ENCODE results near the gene CYP39A1.

The CYP39A1 gene

GRCh38 chr6:46652603-46653438 is at the start of gene CYP39A1, which contains the start of gene SLC25A27:
CYP39A1 (minus strand) TSS chr6:46652818; CDS start chr6:46652582, 236 bp downstream.
SLC25A27 (plus strand) TSS chr6:46652975; CDS start chr6:46653193, 218 bp downstream.
- peak; percentile 62 for DNase-seq (ENCODE audit: low spot score)

GRCh38 chr6:46699970-46700369 is 47.4 kb upstream of the CYP39A1 start:
- no peak for DNase-seq (ENCODE audit: low spot score)

GRCh38 chr6:46690911-46691451 is 38.4 kb upstream of the CYP39A1 start:
- no peak for DNase-seq (ENCODE audit: low spot score)

- DNase-seq (ENCODE audit: low spot score): no peak
These were observed 37.6 kb upstream of the CYP39A1 start for GRCh38 chr6:46690141-46690755.

- no peak for DNase-seq (ENCODE audit: low spot score)
These were observed 37.0 kb upstream of the CYP39A1 start for GRCh38 chr6:46689657-46690056.

GRCh38 chr6:46688966-46689335 is 36.3 kb upstream of the CYP39A1 start:
- DNase-seq (ENCODE audit: low spot score): no peak

- DNase-seq (ENCODE audit: low spot score): no peak
These were observed 35.7 kb upstream of the CYP39A1 start for GRCh38 chr6:46688117-46688965.

GRCh38 chr6:46687619-46688097 is 35.0 kb upstream of the CYP39A1 start, which contains the start of gene TDRD6:
TDRD6 (plus strand) TSS chr6:46687885; CDS start chr6:46688129, 244 bp downstream.
- no peak for DNase-seq (ENCODE audit: low spot score)

GRCh38 chr6:46684771-46685170 is 32.2 kb upstream of the CYP39A1 start:
- DNase-seq (ENCODE audit: low spot score): no peak

- no peak for DNase-seq (ENCODE audit: low spot score)
These were observed 24.7 kb upstream of the CYP39A1 start for GRCh38 chr6:46677314-46677654.

- no peak for DNase-seq (ENCODE audit: low spot score)
These were observed 24.1 kb upstream of the CYP39A1 start for GRCh38 chr6:46676604-46677313.

- no peak for DNase-seq (ENCODE audit: low spot score)
These were observed 21.8 kb upstream of the CYP39A1 start for GRCh38 chr6:46674410-46674809.

GRCh38 chr6:46667377-46667776 is 14.8 kb upstream of the CYP39A1 start:
- DNase-seq (ENCODE audit: low spot score): no peak

- no peak for DNase-seq (ENCODE audit: low spot score)
These were observed 8.9 kb upstream of the CYP39A1 start for GRCh38 chr6:46661483-46661882.

- DNase-seq (ENCODE audit: low spot score): no peak
These were observed 5.0 kb upstream of the CYP39A1 start for GRCh38 chr6:46657642-46658041.

GRCh38 chr6:46655803-46656202 is 3.2 kb upstream of the CYP39A1 start:
- no peak for DNase-seq (ENCODE audit: low spot score)

GRCh38 chr6:46653439-46654195 is 999 bp upstream of the CYP39A1 start:
- no peak for DNase-seq (ENCODE audit: low spot score)

- DNase-seq (ENCODE audit: low spot score): no peak
These were observed 401 bp downstream of the CYP39A1 start for GRCh38 chr6:46652232-46652602.

- DNase-seq (ENCODE audit: low spot score): no peak
These were observed 802 bp downstream of the CYP39A1 start for GRCh38 chr6:46651816-46652215.

GRCh38 chr6:46651006-46651405 is 1.6 kb downstream of the CYP39A1 start:
- DNase-seq (ENCODE audit: low spot score): no peak

Measured in CD4-positive, alpha-beta T cell treated with Interleukin-15 for 4 hours (primary cell).